ENCODE results near the gene TMEM131. TPM values are rescaled to one million over a fixed set of nuclear protein-coding genes. Genes with fewer than 3 reads are reported as not detected.

Gene TMEM131
- total RNA-seq, 4 donors from 2014 or later: 24.1 to 44.6 (median 34.4) TPM

GRCh38 chr2:97733341-97734035, 262.3 kb downstream of the TMEM131 start:
- DNase-seq (ENCODE audit: low spot score): no peak
- TF ChIP-seq CTCF (IDR thresholded peaks at IDR 0.05): no peak
- no peak for ATAC-seq (ENCODE audit: low FRiP score)

GRCh38 chr2:97732436-97733340, 263.1 kb downstream of the TMEM131 start:
- no peak for DNase-seq (ENCODE audit: low spot score)
- TF ChIP-seq CTCF (IDR thresholded peaks at IDR 0.05): no peak
- ATAC-seq (ENCODE audit: low FRiP score): no peak

- DNase-seq (ENCODE audit: low spot score): no peak
Measured at GRCh38 chr2:97731274-97732020, 264.3 kb downstream of the TMEM131 start.

GRCh38 chr2:97730245-97730644, 265.5 kb downstream of the TMEM131 start:
- ATAC-seq (ENCODE audit: low FRiP score) (no peak), DNase-seq (ENCODE audit: low spot score) (no peak)
- TF ChIP-seq CTCF (IDR thresholded peaks at IDR 0.05): no peak

More at GRCh38 chr2:97731274-97732020, 264.3 kb downstream of the TMEM131 start:
- no peak for TF ChIP-seq CTCF (IDR thresholded peaks at IDR 0.05)
- no peak for ATAC-seq (ENCODE audit: low FRiP score)

GRCh38 chr2:97728091-97728731, 267.5 kb downstream of the TMEM131 start:
- DNase-seq (ENCODE audit: low spot score) (no peak), ATAC-seq (ENCODE audit: low FRiP score) (no peak)
- TF ChIP-seq CTCF (IDR thresholded peaks at IDR 0.05): no peak

GRCh38 chr2:97727296-97727695, 268.5 kb downstream of the TMEM131 start:
- no peak for TF ChIP-seq CTCF (IDR thresholded peaks at IDR 0.05)
- ATAC-seq (ENCODE audit: low FRiP score) (no peak), DNase-seq (ENCODE audit: low spot score) (no peak)

All from omental fat pad (tissue), 4 donors.